HepG2 (cell line): ENCODE data around the gene GRM4. TPM values are rescaled to one million over a fixed set of nuclear protein-coding genes. Genes with fewer than 3 reads are reported as not detected.
A peak's percentile ranks its signal among the peaks of the same experiment; 100 is the strongest.

Experiments used
- CENPBD1 ChIP-seq: sonication (generic); formaldehyde crosslinking; IDR thresholded peaks from 2 replicates; pipeline ENCODE4 v1.8.0; 2022; ENCODE audit warnings: missing genetic modification reagents, low read depth, mild to moderate bottlenecking, borderline replicate concordance
- FOXK1 ChIP-seq: sonication (generic); formaldehyde crosslinking; IDR thresholded peaks from 2 replicates; pipeline ENCODE4 v1.4.0; 2020; ENCODE audit warnings: low read depth, missing genetic modification reagents, borderline replicate concordance
- NFKB2 ChIP-seq: sonication (generic); formaldehyde crosslinking; IDR thresholded peaks from 2 replicates; pipeline ENCODE4 v1.4.0; 2020; ENCODE audit warnings: missing genetic modification reagents, borderline replicate concordance
- NR2C2 ChIP-seq: sonication (generic); formaldehyde crosslinking; IDR thresholded peaks from 2 replicates; pipeline ENCODE4 v1.4.0; 2020; ENCODE audit warnings: missing genetic modification reagents, mild to moderate bottlenecking, moderate library complexity, borderline replicate concordance
- SP5 ChIP-seq: IDR thresholded peaks from 2 replicates; pipeline ENCODE4 v1.6.1; 2016; ENCODE audit warnings: low read depth, borderline replicate concordance
- STAT5B ChIP-seq: sonication (generic); formaldehyde crosslinking; IDR thresholded peaks from 2 replicates; pipeline ENCODE4 v1.4.0; 2020; ENCODE audit warnings: missing genetic modification reagents
- TBX2 ChIP-seq: sonication (generic); formaldehyde crosslinking; IDR thresholded peaks from 2 replicates; pipeline ENCODE4 v1.5.0; 2020; ENCODE audit warnings: missing genetic modification reagents, mild to moderate bottlenecking, borderline replicate concordance
- THYN1 ChIP-seq: sonication (generic); formaldehyde crosslinking; IDR thresholded peaks from 2 replicates; pipeline ENCODE4 v1.8.1; 2023; ENCODE audit warnings: low read depth, mild to moderate bottlenecking, moderate library complexity, missing genetic modification reagents, borderline replicate concordance
- TSC22D2 ChIP-seq: sonication (generic); formaldehyde crosslinking; IDR thresholded peaks from 2 replicates; pipeline ENCODE4 v1.5.1; 2020; ENCODE audit warnings: missing genetic modification reagents, mild to moderate bottlenecking, borderline replicate concordance
- ZBED4 ChIP-seq: sonication (generic); formaldehyde crosslinking; IDR thresholded peaks from 2 replicates; pipeline ENCODE4 v1.4.0; 2020; ENCODE audit warnings: missing genetic modification reagents, borderline replicate concordance
- ZBTB2 ChIP-seq: sonication (generic); formaldehyde crosslinking; IDR thresholded peaks from 2 replicates; pipeline ENCODE4 v1.8.0; 2022; ENCODE audit warnings: low read depth, missing genetic modification reagents
- ZBTB26 ChIP-seq: IDR thresholded peaks from 2 replicates; pipeline ENCODE4 v1.6.1; 2016; ENCODE audit warnings: missing compliant biosample characterization, missing genetic modification reagents, borderline replicate concordance
- ZBTB7B ChIP-seq: sonication (generic); formaldehyde crosslinking; IDR thresholded peaks from 2 replicates; pipeline ENCODE4 v1.4.0; 2020; ENCODE audit warnings: missing genetic modification reagents
- ZC3H13 ChIP-seq: sonication (generic); formaldehyde crosslinking; IDR thresholded peaks from 2 replicates; pipeline ENCODE4 v1.8.1; 2023; ENCODE audit warnings: mild to moderate bottlenecking, missing genetic modification reagents, moderate library complexity
- ZFP82 ChIP-seq: sonication (generic); formaldehyde crosslinking; IDR thresholded peaks from 2 replicates; pipeline ENCODE4 v1.5.1; 2020; ENCODE audit warnings: mild to moderate bottlenecking, missing genetic modification reagents, borderline replicate concordance
- ZMYM2 ChIP-seq: sonication (generic); formaldehyde crosslinking; IDR thresholded peaks from 2 replicates; pipeline ENCODE4 v1.8.0; 2022; ENCODE audit warnings: mild to moderate bottlenecking, missing genetic modification reagents
- ZNF253 ChIP-seq: sonication (generic); formaldehyde crosslinking; IDR thresholded peaks from 2 replicates; pipeline ENCODE4 v1.8.0; 2022; ENCODE audit warnings: mild to moderate bottlenecking, missing genetic modification reagents, borderline replicate concordance
- ZNF563 ChIP-seq: sonication (generic); formaldehyde crosslinking; IDR thresholded peaks from 2 replicates; pipeline ENCODE4 v1.8.0; 2022; ENCODE audit warnings: mild to moderate bottlenecking, moderate library complexity, missing genetic modification reagents
- ZNF572 ChIP-seq: sonication (generic); formaldehyde crosslinking; IDR thresholded peaks from 2 replicates; pipeline ENCODE4 v1.5.1; 2020; ENCODE audit warnings: mild to moderate bottlenecking, missing genetic modification reagents
- polyA plus RNA-seq, 8 experiments: library from polyadenylated mRNA; depleted of rRNA in 3 of 8; stranded (reverse) in 7 of 8; unstranded in 1 of 8; fragments of >200 nt; fragmentation: Illumina TruSeq in 4 of 8; extraction: Trizol in 4 of 8; gene quantifications; 2 replicates each; pipeline versions ENCODE4 v1.2.1 to v1.2.3, GENCODE V29; 2011 to 2016; ENCODE audit warnings: low read depth in 4 of 8, missing spikeins in 1 of 8, mixed read lengths in 1 of 8; ENCODE audit not compliant: insufficient read depth in 1 of 8
- total RNA-seq, 5 experiments: library from RNA; depleted of rRNA; stranded (reverse); fragments of >200 nt; fragmentation: Illumina TruSeq; extraction: Trizol; gene quantifications; 2 replicates each; pipeline ENCODE4 v1.2.3, GENCODE V29; 2016; ENCODE audit warnings: low read depth in 1 of 5

Gene GRM4
- total and polyA plus RNA-seq, 2 of the 13 experiments (the other 11 are each of a cell fraction or from before 2014, with no cell fraction given), result not detected

- TF ChIP-seq TSC22D2 (CRISPR knock-in tag) (no peak), THYN1 (CRISPR knock-in tag) (no peak), SP5 (CRISPR knock-in tag) (peak; percentile 14; the same call in 1 of the 2 replicates), ZBED4 (CRISPR knock-in tag) (no peak), STAT5B (CRISPR knock-in tag) (no peak), NR2C2 (CRISPR knock-in tag) (no peak), CENPBD1 (CRISPR knock-in tag) (no peak), ZNF563 (0 out of 2 replicates have a peak, but pooled peaks have one; percentile 37), TBX2 (no peak), ZMYM2 (CRISPR knock-in tag) (no peak), ZC3H13 (CRISPR knock-in tag) (no peak), FOXK1 (peak; percentile 64; the same call in 1 of the 2 replicates), ZBTB7B (CRISPR knock-in tag) (no peak), ZNF572 (CRISPR knock-in tag) (no peak), ZBTB2 (CRISPR knock-in tag) (no peak), ZNF253 (CRISPR knock-in tag) (no peak), ZFP82 (CRISPR knock-in tag) (no peak), NFKB2 (CRISPR knock-in tag) (no peak), ZBTB26 (CRISPR knock-in tag) (no peak)
Measured at GRCh38 chr6:33983109-33983716, 162.7 kb downstream of the GRM4 start (continued).
